HG02884 (cell line): Measurements from ENCODE around the gene TSHZ2.
A peak's percentile ranks its signal among the peaks of the same experiment; 100 is the strongest.

ENCODE experiments used
- ATAC-seq: cut with Tn5 transposase; IDR thresholded peaks from one replicate; pipeline ENCODE4 v1.9.1; 2021; ENCODE audit warnings: mild to moderate bottlenecking, moderate library complexity; ENCODE audit not compliant: unreplicated experiment

The TSHZ2 gene

DNA sequence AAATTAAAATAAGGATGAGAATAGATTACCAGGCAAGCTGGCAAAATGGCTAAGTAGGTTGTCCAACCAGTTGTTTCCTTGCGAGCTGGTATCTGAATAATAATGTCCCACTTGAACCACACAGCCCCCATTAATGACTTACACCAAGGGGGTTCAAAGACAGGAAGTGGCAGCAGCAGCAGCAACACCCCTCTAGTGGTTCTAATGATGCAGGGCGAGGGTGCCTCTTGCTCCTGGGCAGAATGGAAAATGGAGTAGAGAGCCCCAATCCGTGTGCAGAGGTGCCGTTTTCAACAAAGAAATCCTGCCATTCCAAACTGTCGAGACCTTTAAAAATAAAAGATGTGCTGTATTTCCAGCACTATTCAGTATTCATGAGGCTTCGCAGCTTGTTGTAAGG, 218.1 kb downstream of the TSHZ2 start:
- no peak for ATAC-seq

DNA sequence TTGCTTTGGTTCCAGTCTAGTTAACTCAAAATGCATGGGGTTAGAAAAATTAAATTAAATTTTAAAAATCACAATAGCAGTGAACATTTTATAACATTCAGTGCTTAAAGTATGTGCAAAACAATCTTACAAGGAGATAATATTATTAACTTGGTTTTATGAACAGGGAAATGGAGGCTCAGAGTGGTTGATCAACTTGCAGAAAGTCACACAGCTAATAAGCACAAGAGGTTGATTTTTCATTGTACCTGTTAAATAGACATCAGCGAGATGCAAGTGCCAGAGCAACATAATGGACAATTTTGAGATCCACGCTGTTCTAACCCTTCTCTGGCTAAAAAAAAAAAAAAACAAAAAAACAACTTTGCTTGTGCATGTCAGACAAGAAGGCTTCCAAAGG, 219.8 kb downstream of the TSHZ2 start:
- no peak for ATAC-seq

DNA sequence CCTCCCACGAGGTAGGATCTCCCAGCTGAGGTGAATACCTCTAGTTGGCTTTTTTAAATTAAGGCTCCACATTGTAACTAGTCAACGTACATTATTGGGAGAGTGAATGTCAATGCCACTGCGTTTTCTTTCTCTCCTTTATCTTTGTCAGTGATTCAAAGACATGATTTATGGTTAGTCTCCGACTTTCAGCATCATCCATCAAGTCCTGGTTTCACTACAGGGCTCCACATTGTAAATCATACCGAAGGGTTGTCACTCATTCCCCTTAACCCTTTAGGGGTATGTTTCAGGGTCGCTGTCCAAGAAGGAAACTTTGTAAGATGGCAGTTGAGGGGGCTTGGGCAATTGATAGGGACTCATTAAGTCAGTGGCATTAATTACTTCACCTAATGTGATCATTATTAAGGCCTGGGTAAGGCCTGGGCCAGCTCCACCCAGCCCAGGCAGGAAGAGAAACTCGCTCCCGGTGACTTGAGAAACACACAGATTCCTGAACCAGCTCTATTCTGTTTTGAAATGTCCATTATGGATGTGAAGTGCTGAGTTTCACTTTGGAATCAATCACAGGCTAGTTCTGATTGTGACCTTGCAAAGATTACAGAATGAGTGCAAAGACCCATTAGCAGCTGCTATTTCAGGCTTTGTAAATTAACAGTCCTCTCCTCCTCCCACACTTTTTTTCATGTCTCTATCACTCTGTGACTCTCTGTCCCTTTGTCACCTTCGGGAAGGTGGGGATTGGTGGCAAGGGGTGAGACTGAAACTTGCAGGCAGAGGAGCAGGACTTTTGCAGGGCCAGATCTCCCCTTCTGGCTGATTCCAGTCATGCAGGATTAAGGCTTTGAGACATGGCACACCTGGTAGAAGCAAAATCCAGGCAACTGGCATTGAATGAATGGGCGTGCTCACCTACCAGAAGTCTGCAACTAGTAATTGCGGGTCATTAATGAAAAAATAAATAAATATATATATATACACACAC, 222.4 kb downstream of the TSHZ2 start:
- no peak for ATAC-seq

DNA sequence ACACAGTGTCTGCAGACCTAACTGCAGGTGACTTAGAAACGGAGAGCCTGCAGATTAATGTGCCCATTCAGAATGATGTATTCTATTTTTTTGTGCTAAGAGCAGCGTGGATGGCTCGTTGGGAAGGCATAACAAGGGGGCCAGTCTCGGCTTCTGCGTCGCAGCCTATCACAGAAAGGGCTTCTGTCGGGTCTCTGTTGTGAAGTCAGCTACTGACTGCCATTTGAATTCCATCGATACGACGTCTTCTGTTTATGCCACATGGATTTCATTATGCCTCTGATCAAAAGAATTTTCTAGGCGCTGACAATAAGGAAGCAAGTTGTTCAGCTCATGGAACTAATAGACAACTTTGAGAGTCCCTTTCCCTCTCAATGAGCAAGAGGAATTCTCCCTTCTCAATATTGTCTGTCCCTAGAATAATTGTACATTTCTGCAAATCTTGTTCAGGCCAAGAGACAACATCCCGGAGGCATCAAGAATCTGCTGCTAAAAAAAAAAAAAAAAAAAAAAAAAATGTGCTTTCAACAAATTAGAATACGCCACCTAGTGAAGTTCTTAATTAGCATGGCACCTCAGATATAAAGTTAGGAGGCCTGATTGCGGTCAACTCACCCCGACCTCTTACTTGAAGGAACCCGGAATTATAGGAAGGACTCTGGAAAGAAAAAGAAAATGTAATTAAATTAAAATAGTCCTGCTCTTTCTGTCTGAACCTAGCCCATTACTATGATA, 223.9 kb downstream of the TSHZ2 start:
- ATAC-seq, result no peak

DNA sequence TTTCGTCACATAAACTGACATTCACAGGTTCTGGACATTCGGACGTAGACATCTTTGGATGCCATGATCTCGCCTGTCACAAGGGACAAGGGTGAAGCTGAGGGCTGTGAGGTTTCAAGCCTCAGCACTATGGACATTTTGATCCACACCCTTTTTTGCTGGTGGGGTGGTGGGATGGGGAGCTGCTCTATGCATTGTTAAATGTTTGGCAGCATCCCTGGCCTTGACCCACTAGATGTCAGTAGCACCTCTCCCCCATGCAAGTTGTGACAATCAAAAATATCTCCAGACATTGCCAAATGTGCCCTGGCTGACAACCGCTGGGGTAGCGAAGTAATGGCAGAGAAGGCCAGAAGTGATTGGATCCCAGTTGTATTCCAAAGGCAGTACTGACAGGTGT, 229.4 kb downstream of the TSHZ2 start:
- no peak for ATAC-seq

DNA sequence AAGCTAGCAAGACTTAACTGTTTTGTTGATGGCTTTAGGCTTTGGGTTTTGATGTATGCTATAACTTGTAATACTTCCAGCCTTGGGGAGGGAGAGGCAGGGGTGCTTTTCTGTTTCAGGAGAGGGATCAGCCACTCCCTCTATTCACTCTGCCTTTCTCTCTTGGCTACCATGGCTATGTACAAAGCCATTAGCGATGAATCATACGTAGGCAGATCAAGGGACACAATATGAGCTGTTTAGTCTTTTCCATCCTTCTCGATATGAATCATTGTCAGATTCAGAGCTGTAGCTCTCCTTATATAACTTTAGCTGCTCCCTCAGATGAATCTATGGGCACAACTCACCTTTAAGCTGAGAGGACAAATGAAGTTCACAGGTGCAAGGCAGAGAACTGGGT, 230.6 kb downstream of the TSHZ2 start:
- no peak for ATAC-seq

DNA sequence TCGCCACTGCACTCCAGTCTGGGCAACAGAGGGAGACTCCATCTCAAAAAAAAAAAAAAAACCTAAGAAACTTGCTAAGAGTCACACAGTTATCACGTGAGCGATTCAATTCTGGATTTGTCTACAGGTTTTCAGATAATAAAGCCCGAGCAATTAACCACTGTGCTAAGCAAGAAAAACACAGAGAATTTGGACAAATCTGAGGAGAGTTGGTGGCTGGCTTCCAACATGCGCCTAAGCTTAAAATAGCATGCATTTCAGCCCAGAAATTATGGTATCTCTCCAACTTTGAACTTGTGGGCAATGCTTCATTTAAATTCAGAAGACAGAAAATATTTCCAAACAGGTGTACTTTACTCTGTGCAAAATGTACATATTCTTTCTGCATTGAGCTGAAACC, 232.9 kb downstream of the TSHZ2 start:
- ATAC-seq, result no peak

DNA sequence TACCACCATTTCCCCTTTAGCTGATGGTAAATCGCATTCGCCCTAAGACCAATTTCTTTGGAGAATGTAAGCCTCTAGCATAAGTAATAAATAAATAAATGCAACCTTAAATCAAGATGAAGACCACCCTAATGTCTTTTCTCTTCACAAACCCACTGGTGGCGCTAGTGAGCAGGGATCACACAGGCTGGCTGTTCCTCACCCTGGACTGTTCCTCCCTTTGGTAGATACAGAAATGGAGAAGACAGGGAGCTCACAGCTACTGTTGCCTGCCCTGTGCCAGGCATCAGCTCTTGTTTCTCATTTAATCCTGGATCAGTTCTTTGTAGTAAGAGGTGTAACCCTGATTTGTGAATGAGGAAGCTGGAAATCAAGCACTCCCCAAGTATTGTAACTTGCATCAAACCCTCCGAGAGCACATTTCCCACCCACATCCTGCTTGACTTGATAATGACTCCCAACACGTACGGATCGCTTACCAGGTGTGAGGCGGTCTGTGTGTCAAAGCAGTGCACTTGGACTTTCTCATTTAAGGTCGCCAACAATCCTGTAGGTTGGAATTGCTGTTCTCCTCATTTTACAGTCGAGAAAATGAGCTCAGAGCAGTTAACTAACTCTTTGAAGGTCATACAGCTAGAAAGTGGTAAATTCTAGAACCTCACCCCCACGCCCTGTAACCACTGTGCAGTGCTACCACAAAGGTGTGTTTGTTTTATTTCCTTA, 236.1 kb downstream of the TSHZ2 start:
- ATAC-seq, result no peak

DNA sequence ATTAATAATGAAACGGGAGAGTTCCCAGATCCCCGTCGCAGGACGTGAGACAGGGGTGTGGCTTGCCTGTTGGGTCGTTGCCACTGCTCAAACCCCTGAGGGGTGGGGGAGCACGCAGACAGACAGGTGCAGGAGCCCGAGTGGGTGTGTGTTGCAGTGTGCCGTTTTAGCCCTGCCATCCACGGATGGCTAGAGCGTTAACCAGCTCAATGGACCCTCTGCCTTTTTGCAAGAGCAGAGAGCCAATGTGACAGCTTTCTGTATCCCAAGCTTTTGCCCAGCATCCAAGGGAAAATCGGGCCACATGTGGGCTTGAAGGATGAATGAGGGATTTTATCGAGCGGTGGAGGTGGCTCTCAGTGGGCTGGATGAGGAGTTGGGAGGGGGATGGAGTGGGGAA, 237.9 kb downstream of the TSHZ2 start:
- no peak for ATAC-seq

DNA sequence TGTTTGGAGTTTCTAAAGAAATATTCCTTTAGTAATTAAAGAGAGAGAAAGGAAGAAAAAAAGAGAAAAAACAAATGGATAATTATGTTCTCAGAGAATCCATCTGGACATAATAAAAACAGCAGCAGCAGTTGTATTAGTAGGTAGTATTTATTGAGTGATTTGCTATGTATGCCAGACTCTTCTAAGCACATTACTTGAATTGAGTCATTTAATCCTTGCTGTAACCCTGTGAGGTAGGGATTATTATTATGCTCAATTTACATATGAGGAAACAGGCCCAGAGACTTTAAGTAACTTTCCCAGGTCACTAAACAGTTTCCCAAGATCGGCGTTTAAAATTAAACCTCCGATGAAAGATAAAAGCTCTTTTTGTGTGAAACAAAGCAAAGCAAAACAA, 238.8 kb downstream of the TSHZ2 start:
- no peak for ATAC-seq

DNA sequence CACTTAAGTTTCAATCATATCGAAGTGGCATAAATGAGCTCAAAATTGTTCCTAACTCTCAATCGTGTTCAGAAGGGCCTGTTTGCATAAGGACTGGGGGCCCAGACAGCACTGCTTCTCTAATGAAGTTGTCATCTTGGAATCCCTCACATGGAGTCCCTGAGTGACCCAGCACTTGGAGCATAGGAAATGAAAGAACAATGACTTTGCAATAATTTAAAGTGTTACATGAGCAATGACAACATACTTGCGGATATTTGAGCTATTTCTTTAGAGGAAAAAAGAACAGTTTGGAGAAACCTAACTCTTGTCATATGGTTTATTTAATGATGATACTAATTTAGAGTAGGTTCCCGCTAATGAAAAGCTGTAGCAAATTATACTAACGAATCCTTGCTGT, 239.9 kb downstream of the TSHZ2 start:
- no peak for ATAC-seq

DNA sequence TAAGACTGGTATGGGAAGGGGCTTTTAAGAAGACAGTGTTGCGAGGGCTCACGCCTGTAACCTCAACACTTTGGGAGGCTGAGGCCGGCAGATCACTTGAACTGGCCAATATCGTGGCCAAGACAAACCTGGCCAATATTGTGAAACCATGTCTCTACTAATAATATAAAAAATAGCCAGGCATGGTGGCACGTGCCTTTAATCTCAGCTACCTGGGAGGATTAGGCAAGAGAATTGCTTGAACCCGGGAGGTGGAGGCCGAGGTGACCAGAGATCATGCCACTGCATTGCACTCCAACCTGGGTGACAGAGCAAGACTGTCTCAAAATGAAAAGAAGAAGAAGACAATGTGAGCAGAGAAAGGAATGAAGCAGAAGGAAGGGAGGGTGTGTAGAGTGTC, 242.2 kb downstream of the TSHZ2 start:
- no peak for ATAC-seq

DNA sequence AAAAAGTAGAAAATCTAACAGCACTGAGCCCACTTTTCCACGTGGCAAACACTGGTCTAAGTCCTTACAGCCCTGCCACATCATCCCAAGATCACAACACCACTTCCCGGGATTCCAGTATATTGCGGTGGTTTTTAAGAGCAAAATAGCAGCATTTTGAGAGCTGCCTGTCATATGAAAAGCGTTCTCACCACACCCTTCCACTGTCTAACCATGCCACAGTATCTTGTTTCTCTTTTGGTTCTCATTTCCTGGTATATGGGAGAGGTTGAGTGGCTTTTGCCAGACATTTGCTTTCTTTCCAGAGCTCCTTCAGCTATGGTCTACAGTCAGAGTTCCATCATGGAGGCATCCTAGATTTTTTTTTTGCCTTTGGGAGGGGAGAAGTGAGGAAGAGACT, 243.0 kb downstream of the TSHZ2 start:
- ATAC-seq, result no peak

DNA sequence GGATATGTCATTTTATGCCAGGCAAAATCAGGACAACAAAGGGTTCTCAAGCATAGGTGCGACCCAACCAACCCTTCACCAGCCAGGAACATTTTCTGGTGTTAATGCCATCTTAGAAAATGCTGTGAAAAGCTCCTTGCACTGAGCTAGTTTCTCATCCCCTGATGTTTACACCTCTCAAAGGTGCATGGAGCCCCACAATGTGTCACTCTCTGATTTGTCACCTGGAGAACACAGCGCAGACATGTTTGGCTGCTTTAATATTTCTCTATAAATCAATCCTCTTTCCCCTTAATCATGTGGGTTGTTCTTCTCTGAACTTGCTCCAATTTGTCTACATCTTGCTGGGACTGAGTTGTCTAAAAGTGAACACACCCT, 244.3 kb downstream of the TSHZ2 start:
- ATAC-seq, result no peak

DNA sequence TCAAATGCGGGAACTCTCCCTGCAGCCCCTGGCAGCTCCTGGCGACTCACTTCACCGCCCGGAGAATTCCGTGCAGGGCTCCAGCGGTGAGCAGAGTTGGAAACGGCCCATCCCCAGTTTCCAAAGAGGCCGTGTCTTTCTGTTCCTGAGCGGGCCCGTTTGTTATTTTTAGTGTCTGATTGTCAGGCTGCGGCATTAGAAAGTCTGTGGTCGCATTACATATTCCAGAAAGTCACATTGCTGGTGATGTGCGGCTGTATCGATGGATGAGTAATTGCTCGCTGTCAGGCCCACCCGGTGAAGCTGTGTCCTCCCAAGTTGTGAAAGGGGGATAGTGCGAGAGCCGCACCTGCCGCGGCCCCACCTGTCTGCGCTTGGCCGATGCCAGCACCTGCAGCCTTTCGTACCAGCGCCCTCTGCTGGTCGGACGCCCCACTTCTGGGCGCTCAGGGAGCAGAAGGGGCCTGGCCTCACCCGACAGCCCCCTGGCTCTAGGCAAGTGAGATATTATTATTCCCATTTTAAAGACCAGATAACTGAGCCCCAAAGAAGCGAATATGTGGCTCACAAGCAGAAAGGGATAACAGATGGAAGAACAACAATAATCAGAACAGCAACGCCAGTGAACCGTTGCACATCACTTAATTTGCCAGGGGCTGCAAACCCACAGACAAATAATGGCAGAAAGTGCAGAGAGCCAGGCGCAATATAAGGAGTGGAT, 244.9 kb downstream of the TSHZ2 start:
- ATAC-seq, result peak; percentile 68

DNA sequence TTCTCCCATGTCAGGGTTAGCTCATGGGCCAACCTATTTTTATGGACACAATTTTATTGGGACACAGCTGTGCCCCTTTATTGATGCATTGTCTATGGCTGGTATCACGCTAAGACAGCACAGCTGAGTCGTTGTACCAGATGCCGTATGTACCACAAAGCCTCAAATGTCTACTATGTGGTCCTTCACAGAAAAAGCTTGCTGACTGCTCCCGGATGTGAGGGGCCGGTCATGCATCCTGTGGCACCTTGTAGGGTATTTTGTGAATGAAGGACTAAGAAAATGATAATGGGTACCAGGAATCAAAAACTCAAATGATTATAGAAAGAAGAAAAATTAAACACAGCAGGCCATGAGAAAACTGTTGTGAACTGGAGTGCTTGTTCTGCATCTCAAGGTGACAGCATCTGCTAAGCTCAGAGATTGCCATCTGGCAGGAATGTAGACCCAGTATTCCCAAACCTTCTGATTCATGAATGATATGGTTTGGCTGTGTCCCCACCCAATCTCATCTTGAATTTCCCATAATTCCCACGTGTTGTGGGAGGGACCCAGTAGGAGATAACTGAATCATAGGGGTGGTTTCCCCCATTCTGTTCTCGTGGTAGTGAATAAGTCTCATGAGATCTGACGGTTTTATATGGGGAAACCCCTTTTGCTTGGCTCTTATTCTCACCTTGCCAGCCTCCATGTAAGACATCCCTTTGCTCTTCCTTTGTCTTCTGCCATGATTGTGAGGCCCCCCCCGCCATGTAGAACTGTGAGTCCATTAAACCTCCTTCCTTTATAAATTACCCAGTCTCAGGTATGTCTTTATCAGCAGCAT, 248.5 kb downstream of the TSHZ2 start:
- ATAC-seq, result no peak

DNA sequence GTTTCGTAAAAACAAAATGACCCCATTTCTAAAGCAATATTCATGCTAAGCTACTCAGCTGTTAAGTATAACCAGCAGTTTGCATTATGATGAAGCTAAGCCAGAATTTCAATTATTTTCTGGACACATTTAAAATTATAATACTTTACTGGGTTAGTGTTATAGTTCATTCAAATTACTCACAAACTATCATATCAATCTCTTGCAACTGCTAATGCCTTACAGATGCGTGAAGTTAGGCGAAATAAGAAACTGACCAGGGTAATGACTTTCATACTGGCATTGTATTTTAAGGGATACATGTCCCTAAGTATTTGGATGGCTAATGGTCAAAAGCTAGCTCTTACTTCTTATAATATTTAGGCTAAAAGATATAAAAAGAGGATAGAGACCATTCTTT, 249.6 kb downstream of the TSHZ2 start:
- ATAC-seq, result no peak

DNA sequence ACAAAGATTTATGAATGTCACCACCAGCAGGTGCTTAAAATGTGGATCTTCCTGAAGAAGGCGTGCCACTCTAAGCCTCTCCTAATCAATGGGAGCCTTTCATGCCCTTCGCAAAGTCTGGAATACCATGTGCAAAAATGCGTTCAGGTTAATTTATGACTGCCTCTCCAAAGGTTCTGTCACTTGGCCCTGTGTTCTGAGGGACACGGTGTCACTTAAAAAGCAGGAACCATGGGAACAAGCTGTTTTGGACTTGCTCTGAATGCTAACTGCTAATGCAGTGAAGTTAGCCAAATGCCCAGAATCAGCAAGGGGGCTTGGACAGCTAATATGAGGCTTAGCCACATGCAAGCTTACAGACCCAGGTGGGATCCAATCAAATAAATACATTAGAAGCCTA, 250.3 kb downstream of the TSHZ2 start:
- no peak for ATAC-seq

DNA sequence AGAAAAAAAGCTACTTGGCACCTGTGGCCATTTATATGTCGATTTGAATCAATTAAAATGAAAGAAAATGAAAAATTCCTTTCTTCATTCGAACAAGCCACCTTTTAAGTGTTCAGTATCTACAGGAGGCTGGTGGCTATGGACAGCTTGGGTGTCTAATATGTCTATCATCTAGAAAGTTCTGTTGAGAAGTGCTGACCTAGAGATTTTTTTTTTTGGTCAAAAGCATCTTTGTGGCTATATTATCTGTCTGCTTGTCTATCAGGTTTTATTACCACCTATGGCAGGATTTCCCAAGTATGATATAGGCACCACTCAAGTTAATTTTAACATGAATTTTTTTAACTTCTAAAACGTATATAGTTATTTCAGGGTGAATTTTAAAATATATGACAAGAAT, 250.8 kb downstream of the TSHZ2 start:
- ATAC-seq, result no peak

DNA sequence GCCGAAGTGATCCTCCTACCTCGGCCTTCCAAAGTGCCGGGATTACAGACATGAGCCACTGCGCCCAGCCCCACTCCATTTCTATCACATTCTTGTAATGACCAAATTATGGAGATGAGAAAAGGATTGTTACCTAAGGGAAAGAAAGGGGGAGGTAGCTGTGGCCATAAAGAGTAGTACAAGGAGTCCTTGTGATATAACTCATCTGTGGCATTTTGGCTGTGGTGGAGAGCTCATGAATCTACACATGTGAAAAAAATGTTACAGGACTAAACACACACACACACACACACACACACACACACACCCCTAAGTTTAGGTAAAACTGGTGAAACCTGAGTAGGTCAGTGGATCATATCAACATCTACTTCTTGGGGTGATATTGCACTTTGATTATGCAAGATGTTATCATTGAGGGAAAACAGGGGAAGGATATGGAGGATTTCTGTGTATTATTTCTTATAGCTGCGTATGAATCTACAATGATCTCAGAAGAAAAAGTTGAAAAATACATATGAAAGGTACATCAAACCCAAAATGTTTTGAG, 251.5 kb downstream of the TSHZ2 start:
- ATAC-seq, result no peak
